ENCODE data around the gene RCAN1.

GRCh38 chr21:34554227-34554626, 60.7 kb downstream of the RCAN1 start:
- TF ChIP-seq CTCF (tag by site-specific recombination; IDR thresholded peaks at IDR 0.05) (no peak), ZNF133 (tag by site-specific recombination; IDR thresholded peaks at IDR 0.05) (no peak), ZBTB48 (tag by site-specific recombination; IDR thresholded peaks at IDR 0.05) (no peak), IKZF3 (tag by site-specific recombination; IDR thresholded peaks at IDR 0.05) (no peak), ZSCAN30 (tag by site-specific recombination; IDR thresholded peaks at IDR 0.05) (no peak), KLF1 (tag by site-specific recombination; IDR thresholded peaks at IDR 0.05) (no peak), ZNF138 (tag by site-specific recombination; IDR thresholded peaks at IDR 0.05; ENCODE audit: borderline replicate concordance) (no peak)
- TF ChIP-seq, protein P1, sequence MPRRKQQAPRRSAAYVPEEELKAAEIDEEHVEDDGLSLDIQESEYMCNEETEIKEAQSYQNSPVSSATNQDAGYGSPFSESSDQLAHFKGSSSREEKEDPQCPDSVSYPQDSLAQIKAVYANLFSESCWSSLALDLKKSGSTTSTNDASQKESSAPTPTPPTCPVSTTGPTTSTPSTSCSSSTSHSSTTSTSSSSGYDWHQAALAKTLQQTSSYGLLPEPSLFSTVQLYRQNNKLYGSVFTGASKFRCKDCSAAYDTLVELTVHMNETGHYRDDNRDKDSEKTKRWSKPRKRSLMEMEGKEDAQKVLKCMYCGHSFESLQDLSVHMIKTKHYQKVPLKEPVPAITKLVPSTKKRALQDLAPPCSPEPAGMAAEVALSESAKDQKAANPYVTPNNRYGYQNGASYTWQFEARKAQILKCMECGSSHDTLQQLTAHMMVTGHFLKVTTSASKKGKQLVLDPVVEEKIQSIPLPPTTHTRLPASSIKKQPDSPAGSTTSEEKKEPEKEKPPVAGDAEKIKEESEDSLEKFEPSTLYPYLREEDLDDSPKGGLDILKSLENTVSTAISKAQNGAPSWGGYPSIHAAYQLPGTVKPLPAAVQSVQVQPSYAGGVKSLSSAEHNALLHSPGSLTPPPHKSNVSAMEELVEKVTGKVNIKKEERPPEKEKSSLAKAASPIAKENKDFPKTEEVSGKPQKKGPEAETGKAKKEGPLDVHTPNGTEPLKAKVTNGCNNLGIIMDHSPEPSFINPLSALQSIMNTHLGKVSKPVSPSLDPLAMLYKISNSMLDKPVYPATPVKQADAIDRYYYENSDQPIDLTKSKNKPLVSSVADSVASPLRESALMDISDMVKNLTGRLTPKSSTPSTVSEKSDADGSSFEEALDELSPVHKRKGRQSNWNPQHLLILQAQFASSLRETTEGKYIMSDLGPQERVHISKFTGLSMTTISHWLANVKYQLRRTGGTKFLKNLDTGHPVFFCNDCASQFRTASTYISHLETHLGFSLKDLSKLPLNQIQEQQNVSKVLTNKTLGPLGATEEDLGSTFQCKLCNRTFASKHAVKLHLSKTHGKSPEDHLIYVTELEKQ (tag by site-specific recombination; IDR thresholded peaks at IDR 0.05; ENCODE audit: borderline replicate concordance) = no peak
